Activated CD8-positive, alpha-beta memory T cell treated with anti-CD3 and anti-CD28 coated beads, Interleukin-2, amount 10 ng/mL, durations not matched to agents 7 days and 5 days (primary cell): ENCODE results near the gene GRK6. TPM values are rescaled to one million over a fixed set of nuclear protein-coding genes. Genes with fewer than 3 reads are reported as not detected.

ENCODE experiments used
- ATAC-seq: fragments of 150-1000 bp; cut with Tn5 transposase; one replicate; pipeline ENCODE4 v1.10.0; 2021; ENCODE audit warnings: moderate library complexity
- CTCF ChIA-PET: fragments of 350-600 bp; sonication (Branson Sonifier 250); formaldehyde crosslinking; loops from one replicate; lab custom pipeline; 2021; ENCODE audit warnings: antibody characterized with exemption; lab: Charles Lee
- DNase-seq: peaks from one replicate; pipeline ENCODE4 v3.0.0-alpha.2; 2020
- H3K27ac Mint-ChIP-seq: one replicate; pipeline ENCODE4 v1.8.0; 2021; ENCODE audit warnings: mild to moderate bottlenecking, mixed read lengths
- H3K27me3 Mint-ChIP-seq: one replicate; pipeline ENCODE4 v1.8.0; 2021; ENCODE audit warnings: mixed read lengths
- H3K36me3 Mint-ChIP-seq: one replicate; pipeline ENCODE4 v1.8.0; 2021; ENCODE audit warnings: mild to moderate bottlenecking, mixed read lengths
- H3K4me1 Mint-ChIP-seq: one replicate; pipeline ENCODE4 v1.8.0; 2021; ENCODE audit warnings: mixed read lengths
- H3K4me3 Mint-ChIP-seq: one replicate; pipeline ENCODE4 v1.8.0; 2021; ENCODE audit warnings: mild to moderate bottlenecking, moderate library complexity, mixed read lengths
- H3K9me3 Mint-ChIP-seq: one replicate; pipeline ENCODE4 v1.8.0; 2022; ENCODE audit warnings: low read depth, mixed read lengths
- total RNA-seq, 2 experiments: library from RNA; stranded (reverse); gene quantifications; one replicate each; pipeline ENCODE4 v1.2.3, GENCODE V29; 2021

The GRK6 gene
- total RNA-seq, result 100 to 1,000 TPM; 112 to 159 TPM

DNA sequence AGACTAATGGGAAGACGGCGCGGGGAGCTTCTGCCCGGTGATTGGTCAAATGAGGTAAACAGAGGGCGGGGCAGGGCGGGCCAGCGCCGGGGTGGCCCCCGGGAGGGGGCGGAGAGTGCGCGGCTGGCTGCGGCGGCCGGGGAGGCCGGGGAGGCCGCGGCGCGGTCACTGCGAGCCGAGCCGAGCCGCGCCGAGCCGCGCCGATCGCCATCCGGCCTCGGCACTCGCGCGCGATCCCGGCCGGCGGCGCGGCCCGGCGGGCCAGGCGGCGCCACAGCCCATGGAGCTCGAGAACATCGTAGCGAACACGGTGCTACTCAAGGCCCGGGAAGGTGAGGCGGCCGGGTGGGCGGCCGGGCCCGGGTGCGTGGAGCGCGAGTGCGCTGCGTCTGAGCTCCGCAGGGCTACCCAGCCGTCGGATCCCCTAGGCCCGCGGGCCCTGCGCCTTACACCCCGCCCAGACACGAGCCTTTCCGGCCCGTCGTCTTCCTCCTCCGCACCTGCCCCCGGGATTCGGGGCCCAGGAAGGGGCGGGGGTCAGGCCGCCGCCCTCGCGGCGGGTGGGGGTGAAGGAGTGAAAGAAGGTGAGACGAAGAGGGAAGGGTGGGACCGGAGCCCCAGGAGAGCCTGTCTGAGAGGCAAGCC, at the start of gene GRK6:
GRK6 (plus strand) TSS at position 111 of the 645 bp plus-strand sequence; CDS start at position 281, 170 bp downstream.
- ATAC-seq, result peak; percentile 5
- H3K27ac Mint-ChIP-seq, result peak within 1 kb of the TSS; percentile 98
- peaks cover 52% of the 10 kb centered on the region for H3K4me1 Mint-ChIP-seq

DNA sequence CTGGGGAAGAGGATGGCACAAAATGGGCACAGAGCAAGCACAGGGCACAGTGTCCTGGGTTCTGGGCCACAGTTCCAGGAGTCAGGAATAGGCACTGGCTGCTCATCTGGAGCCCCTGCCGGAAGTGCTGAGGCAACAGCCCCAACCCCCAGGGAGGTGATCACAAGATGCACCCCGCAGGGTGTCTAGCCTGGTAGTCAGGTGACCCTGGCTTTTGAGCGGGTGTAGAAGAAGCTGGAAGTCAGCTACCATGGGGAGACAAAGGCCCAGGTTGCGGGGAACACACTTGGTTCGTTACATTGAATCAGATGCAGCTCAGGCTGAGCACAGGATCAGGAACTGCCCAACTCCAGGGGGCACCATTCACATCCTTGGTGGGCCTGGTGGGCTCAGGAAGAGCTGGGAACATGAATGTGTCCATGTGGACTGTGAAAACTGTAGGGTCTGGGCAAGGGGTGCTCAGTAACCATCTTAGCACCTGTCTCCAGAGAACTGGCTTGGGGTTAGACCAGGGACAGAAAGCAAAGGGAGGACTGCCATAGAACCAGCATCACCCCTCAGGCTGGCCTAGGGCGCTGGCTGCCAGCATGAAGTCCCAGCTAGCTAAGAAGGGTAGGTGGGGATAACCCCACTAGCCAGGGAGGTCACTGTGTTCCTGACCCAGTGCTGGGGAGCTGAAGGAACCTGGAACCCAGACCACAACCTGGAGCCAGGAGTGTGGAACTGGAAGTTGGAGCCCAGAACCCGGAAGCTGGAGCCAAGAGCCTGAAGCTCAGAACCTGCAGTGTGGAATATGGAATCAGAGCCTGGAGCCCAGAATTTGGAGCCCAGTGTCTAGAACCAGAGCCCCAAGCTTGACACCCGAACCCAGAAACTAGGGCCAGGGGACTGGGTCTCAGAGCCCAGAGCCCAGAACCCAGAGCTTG, 48.4 kb upstream of the GRK6 start:
- CTCF ChIA-PET, result interaction anchor here (1.1 to 20.4 kb wide), 9 partner anchors 11 to 123 kb away, joined by 3 to 405 read pairs (median 7); partner anchors contain the start of genes LMAN2 and RGS14
- Mint-ChIP-seq H3K4me1 (peaks cover 26% of the 10 kb centered on the region), H3K27ac (no peak overlapping the region), H3K36me3 (peaks cover under 1% of the 10 kb centered on the region), H3K27me3 (no peaks in the 10 kb centered on the region), H3K9me3 (no peaks in the 10 kb centered on the region), H3K4me3 (no peak overlapping the region)
- ATAC-seq (no peak), DNase-seq (no peak)

More for the DNA sequence above, at the start of gene GRK6:
- H3K36me3 Mint-ChIP-seq, result peaks cover 22% of the 10 kb centered on the region
- no peaks in the 10 kb centered on the region for H3K27me3 Mint-ChIP-seq
- DNase-seq, result peak; percentile 83
- H3K9me3 Mint-ChIP-seq, result no peaks in the 10 kb centered on the region
- peak within 1 kb of the TSS; percentile 89 for H3K4me3 Mint-ChIP-seq
- CTCF ChIA-PET, result interaction anchor here (0.9 to 16.5 kb wide), 13 partner anchors 13 to 117 kb away, joined by 3 to 269 read pairs (median 9); partner anchors contain the start of genes F12, PFN3 and PRR7

DNA sequence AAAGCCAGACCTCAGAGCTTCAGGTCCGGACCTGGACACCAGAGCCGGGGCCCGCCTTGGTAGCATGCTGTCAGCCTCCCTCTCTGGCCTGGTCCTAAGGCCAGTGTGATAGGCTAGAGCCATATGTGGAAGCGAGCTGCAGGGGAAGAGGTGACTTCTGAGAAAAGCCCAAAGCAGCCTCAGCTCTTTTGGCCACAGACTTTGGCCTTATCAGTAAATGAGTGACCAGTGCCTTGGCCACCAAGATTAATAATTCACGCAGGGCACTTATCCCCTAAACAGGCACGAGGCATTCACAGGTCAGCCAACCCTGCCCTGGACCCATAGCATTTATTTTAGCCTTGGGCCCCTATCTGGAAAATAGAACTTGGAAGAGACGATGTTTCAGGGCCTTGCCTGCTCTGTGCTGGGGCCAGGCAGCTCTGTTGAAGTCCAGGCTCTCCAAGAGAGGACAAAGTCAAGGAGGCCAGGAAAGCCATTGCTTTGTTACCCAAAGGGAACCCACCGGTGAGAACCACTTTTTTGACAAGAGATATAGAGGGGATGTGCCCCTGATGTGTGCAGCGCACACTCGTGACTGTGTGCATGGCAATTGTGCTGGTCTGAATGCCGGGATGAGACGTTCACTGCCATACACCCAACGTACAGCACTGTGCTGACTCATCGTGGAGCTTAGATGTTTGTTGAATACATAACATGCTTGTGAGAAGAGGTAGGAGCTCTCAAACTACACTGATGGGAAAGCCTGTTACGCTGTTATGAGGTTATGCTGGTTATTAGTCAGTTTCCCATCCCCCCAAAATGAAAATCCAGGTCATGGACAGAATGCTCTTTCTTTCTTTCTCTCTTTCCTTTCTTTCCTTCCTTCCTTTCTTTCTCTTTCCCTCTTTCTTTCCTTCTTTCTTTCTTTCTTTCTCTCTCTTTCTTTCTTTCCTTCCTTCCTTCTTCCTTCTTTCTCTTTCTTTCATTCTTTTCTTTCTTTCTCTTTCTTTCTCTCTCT, 47.3 kb upstream of the GRK6 start:
- CTCF ChIA-PET, result interaction anchor here (0.6 to 20.4 kb wide), 10 partner anchors 10 to 185 kb away, joined by 3 to 405 read pairs (median 5); partner anchors contain the start of genes LMAN2 and RGS14
- peak overlapping the region; percentile 42 for H3K27ac Mint-ChIP-seq
- H3K36me3 Mint-ChIP-seq, result no peaks in the 10 kb centered on the region
- ATAC-seq (peak; percentile 87), DNase-seq (no peak)
- H3K4me1 Mint-ChIP-seq, result peaks cover 17% of the 10 kb centered on the region
- no peaks in the 10 kb centered on the region for H3K27me3 Mint-ChIP-seq
- H3K4me3 Mint-ChIP-seq, result no peak overlapping the region
- H3K9me3 Mint-ChIP-seq, result no peaks in the 10 kb centered on the region

DNA sequence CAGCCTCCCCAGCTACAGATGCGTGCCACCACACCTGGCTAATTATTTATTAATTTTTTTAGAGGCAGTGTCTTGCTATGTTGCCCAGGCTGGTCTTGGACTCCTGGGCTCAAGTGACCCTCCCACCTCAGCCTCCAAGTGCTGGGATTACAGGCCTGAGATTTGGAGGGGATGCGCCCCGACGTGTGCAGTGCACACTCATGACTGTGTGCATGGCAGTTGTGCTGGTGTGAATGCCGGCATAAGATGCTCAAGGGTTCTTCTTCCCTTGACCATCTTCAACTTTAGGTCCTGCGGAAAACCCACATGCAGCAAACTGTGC, 45.7 kb upstream of the GRK6 start:
- DNase-seq (no peak), ATAC-seq (no peak)
- no peaks in the 10 kb centered on the region for H3K9me3 Mint-ChIP-seq
- CTCF ChIA-PET, result interaction anchor here (1.2 to 20.4 kb wide), 5 partner anchors 9 to 75 kb away, joined by 3 to 405 read pairs (median 19); partner anchors contain the start of gene RGS14
- H3K4me1 Mint-ChIP-seq, result peaks cover 22% of the 10 kb centered on the region
- no peaks in the 10 kb centered on the region for H3K27me3 Mint-ChIP-seq
- H3K27ac Mint-ChIP-seq, result no peak overlapping the region
- no peak overlapping the region for H3K4me3 Mint-ChIP-seq
- no peaks in the 10 kb centered on the region for H3K36me3 Mint-ChIP-seq

DNA sequence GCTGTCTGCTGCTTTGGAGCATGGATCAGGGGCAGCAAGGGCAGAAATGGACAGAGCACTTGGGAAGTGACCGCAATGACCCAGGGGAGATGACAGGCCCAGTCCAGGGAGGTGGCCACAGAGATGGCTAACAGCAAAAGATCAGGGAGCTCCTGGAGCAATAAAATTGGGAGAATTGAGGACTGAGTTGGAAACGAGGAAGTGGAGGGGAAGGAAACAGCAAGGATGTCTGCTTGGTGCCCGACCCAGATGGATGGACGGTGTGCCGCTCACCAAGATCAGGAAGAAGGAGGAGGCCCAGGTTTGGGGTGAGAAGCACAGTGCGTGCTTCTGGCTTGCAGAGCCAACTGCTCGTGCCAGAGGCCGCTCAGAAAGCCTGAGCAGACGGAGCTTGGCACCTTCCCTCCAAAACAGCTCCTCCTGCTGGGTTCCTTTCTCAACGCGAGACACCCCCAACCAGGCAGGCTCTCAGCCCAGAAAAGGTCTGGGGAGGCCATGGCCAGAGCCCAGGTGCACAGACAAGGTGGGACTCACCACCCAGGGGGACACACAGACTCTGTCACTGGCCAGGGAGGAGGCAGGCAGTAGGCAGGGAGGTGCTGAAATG, 44.0 kb upstream of the GRK6 start:
- DNase-seq (no peak), ATAC-seq (no peak)
- Mint-ChIP-seq H3K4me1 (peaks cover 32% of the 10 kb centered on the region), H3K4me3 (no peak overlapping the region), H3K27ac (no peak overlapping the region), H3K36me3 (no peaks in the 10 kb centered on the region), H3K9me3 (no peaks in the 10 kb centered on the region), H3K27me3 (no peaks in the 10 kb centered on the region)
- CTCF ChIA-PET, result interaction anchor here (0.8 to 20.4 kb wide), 9 partner anchors 18 to 73 kb away, joined by 3 to 405 read pairs (median 4); partner anchors contain the start of gene RGS14

DNA sequence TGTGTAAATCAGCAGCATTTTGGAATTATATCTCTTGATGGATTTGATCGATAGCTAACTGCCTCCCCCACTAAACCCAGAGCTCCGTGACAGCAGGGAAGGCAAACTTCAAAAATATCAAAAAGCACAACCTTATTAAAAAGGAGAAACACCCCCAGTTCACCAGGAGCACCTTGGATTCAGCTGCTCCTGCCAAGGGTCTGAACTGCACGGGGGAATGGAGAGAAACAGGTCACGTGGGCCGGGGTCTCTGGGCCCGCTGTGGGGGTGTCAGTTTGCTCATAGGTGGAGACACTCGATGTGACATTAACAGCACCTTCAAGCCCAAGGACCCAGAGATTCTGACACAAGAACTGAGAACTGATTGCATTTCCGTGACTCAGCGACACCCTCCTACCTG, 43.3 kb upstream of the GRK6 start:
- no peaks in the 10 kb centered on the region for H3K9me3 Mint-ChIP-seq
- H3K27ac Mint-ChIP-seq, result no peak overlapping the region
- no peaks in the 10 kb centered on the region for H3K27me3 Mint-ChIP-seq
- DNase-seq (no peak), ATAC-seq (no peak)
- peaks cover 35% of the 10 kb centered on the region for H3K4me1 Mint-ChIP-seq
- H3K4me3 Mint-ChIP-seq, result no peak overlapping the region
- H3K36me3 Mint-ChIP-seq, result no peaks in the 10 kb centered on the region
- CTCF ChIA-PET, result interaction anchor here (0.8 to 20.4 kb wide), 10 partner anchors 18 to 118 kb away, joined by 3 to 405 read pairs (median 4); partner anchors contain the start of gene RGS14

DNA sequence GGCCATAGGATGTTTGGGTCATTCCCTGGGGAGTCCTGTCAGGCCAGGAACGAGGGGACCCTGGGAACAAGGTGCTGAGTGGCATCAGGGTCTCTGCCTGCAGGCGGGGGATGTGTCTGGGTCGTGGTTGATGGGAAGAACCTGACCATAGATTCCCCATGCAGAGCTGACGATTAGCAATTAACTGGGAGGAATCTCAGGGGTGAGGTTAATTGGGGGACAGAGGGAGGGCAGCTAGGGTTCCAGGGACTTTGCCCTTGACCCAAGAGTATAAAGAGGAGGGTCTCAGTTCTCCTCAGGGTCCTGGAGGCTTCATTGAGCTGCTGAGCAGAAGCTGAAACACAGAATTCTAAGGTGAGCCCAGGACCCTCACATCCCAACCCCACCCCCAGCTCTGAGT, 42.3 kb upstream of the GRK6 start, which contains the start of gene SLC34A1:
SLC34A1 (plus strand) TSS at position 301 of the 400 bp plus-strand sequence. CDS start 1,308 bp downstream, outside the sequence.
- no peak within 1 kb of the TSS for H3K4me3 Mint-ChIP-seq
- H3K4me1 Mint-ChIP-seq, result peaks cover 42% of the 10 kb centered on the region
- CTCF ChIA-PET, result interaction anchor here (1.4 to 20.4 kb wide), 4 partner anchors 19 to 117 kb away, joined by 6 to 405 read pairs (median 8); partner anchors contain the start of gene RGS14

DNA sequence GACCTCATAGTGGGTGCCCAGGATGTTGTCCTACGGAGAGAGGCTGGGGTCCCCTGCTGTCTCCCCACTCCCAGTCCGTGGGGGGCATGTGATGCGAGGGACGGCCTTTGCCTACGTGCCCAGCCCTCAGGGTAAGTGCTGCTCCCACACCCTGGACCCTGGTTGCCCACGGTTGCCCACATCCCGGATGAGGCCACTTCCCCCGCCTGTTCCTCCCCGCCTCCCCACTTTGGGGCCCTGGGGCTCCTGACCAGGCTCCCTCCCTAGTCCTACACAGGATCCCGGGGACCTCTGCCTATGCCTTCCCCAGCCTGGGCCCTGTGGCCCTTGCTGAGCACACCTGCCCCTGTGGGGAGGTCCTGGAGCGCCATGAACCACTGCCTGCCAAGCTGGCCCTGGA, 40.8 kb upstream of the GRK6 start:
- Mint-ChIP-seq H3K27me3 (no peaks in the 10 kb centered on the region), H3K27ac (no peak overlapping the region), H3K36me3 (no peaks in the 10 kb centered on the region), H3K9me3 (no peaks in the 10 kb centered on the region), H3K4me1 (peaks cover 49% of the 10 kb centered on the region), H3K4me3 (no peak overlapping the region)
- CTCF ChIA-PET, result interaction anchor here (0.7 to 20.4 kb wide), 8 partner anchors 19 to 115 kb away, joined by 3 to 405 read pairs (median 6); partner anchors contain the start of genes PDLIM7 and RGS14
- ATAC-seq (no peak), DNase-seq (no peak)

More for the DNA sequence above, 42.3 kb upstream of the GRK6 start, which contains the start of gene SLC34A1:
- no peaks in the 10 kb centered on the region for H3K36me3 Mint-ChIP-seq
- H3K9me3 Mint-ChIP-seq, result no peaks in the 10 kb centered on the region
- no peaks in the 10 kb centered on the region for H3K27me3 Mint-ChIP-seq
- H3K27ac Mint-ChIP-seq, result peak within 1 kb of the TSS; percentile 4
- no peak for DNase-seq
- no peak for ATAC-seq

DNA sequence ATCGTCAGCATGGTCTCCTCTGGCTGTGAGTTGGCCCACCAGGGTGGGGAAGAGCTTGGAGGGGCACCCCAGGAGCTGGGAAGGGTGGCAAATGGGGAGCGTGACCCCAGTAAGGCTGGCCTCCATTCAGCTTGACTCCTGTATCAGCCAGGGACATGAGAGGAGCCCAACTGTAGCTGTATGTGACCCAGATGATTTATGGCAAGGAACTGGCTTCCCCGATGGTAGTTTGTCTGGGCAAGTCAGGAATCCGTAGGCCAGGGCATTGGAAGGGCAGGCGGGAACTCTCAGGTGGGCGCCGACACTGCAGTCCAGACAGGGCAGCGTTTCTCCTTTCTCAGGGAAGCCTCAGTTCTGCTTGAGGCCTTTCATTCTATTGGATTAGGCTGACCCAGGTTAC, 39.9 kb upstream of the GRK6 start:
- Mint-ChIP-seq H3K27me3 (no peaks in the 10 kb centered on the region), H3K9me3 (no peaks in the 10 kb centered on the region), H3K36me3 (no peaks in the 10 kb centered on the region), H3K4me3 (no peak overlapping the region), H3K4me1 (peaks cover 54% of the 10 kb centered on the region), H3K27ac (no peak overlapping the region)
- ATAC-seq (no peak), DNase-seq (no peak)
- CTCF ChIA-PET, result interaction anchor here (0.7 to 20.4 kb wide), 6 partner anchors 18 to 112 kb away, joined by 3 to 405 read pairs (median 44); partner anchors contain the start of genes PDLIM7 and RGS14

DNA sequence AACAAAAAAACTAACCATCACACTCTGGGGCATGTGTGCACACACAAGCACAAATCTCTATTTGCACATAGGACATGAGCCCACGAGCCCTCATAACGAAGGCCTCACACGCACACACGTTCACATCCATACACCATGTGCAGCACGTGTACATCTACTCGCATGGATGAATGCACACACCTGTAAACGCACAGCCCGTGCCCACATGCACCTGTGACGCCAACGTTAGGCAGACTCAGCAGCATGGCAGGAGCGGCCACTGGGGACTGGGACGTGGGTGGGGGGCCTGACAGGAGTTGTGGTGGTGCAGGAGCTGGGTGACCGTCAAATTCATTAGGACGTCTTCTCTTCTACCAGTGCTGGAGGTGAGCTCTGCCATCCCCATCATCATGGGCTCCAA, 39.1 kb upstream of the GRK6 start:
- Mint-ChIP-seq H3K36me3 (no peaks in the 10 kb centered on the region), H3K9me3 (no peaks in the 10 kb centered on the region), H3K27me3 (no peaks in the 10 kb centered on the region), H3K4me3 (no peak overlapping the region), H3K27ac (no peak overlapping the region), H3K4me1 (peaks cover 54% of the 10 kb centered on the region)
- CTCF ChIA-PET, result interaction anchor here (1.4 to 20.4 kb wide), 6 partner anchors 9 to 111 kb away, joined by 3 to 405 read pairs (median 78); partner anchors contain the start of genes PDLIM7, PRR7 and RGS14
- DNase-seq (no peak), ATAC-seq (no peak)

DNA sequence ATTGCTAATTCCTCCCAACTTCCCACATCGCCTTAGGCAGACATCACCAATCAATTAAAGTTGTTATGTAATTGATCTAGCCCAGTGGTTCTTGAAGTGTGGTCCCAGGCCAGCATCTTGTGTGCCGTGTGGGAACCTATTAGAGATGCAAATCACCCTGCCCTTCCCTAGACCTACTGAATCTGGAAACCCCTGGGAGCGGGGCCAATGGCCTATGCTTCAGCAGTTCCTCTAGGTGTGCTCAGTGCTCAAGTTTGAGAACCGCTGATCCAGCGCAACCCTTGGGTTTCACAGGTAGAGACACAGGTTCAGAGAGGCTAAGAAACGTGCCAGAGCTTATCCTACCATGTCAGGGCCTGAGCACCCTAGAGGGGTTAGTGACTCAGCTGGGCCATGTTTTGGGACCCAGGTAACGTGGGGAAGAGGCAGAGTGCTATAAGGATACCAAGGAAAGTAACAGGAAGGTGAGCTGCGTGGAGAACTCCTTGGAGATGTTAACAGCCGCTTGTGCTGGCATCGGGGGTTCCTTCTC, 37.9 kb upstream of the GRK6 start:
- Mint-ChIP-seq H3K27ac (peak overlapping the region; percentile 88), H3K9me3 (no peaks in the 10 kb centered on the region), H3K36me3 (no peaks in the 10 kb centered on the region), H3K4me3 (no peak overlapping the region), H3K27me3 (no peaks in the 10 kb centered on the region), H3K4me1 (peaks cover 54% of the 10 kb centered on the region)
- CTCF ChIA-PET, result interaction anchor here (1.0 to 20.4 kb wide), 15 partner anchors 10 to 728 kb away, joined by 3 to 405 read pairs (median 39); partner anchors contain the start of genes PDLIM7, PFN3, PRR7 and RGS14
- no peak for ATAC-seq
- no peak for DNase-seq
